ENCODE measurements around the gene KRTAP10-10.
"Not testable (repeated sequence)": the region's sequence is repeated elsewhere in the genome, so short reads cannot be mapped to it uniquely, and the experiment has no call there.

The KRTAP10-10 gene

DNA sequence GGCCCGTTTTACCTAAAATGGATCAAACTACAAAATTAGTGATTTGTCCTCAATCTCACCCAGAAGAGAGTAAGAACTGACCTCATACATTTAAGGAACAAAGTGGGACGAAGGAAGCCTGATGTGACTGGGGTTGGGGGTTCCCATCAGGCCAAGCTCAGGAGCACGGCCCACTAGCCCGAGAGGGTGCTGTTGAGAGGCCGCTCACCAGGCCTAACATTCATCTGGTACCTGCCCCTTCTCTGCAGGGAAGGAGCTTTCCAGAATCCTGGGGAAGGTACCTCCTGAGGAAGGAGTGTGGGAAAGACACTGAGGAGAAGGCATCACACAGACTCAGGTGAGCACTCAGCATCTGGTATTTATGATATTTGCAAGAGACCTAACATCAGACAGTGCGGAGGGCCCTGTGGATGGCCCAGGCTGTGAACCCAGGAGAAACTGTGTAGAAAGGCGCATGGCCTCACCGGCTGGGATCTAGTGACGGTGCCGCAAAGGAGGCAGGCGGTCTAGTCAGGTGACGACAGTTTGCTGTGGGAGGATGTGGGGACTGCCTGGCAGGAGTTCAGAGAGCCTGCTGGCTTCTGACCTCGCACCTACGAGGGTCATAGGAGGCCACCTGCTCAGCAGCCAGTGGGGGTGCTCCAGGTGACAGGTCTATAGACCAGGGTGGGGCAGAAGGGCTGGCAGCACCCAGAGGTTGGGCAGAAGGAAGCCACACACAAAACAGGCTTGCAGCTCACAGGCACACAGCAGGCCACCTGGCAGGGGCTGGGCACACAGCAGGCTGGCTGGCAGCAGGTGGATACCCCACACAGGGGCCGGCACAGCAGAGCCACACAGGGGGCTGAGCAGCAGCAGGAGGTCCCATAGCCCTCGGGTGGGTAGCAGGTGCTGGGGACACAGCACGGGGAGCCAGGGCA lies 16.8 kb downstream of the KRTAP10-10 start:
- DNase-seq = no peak

DNA sequence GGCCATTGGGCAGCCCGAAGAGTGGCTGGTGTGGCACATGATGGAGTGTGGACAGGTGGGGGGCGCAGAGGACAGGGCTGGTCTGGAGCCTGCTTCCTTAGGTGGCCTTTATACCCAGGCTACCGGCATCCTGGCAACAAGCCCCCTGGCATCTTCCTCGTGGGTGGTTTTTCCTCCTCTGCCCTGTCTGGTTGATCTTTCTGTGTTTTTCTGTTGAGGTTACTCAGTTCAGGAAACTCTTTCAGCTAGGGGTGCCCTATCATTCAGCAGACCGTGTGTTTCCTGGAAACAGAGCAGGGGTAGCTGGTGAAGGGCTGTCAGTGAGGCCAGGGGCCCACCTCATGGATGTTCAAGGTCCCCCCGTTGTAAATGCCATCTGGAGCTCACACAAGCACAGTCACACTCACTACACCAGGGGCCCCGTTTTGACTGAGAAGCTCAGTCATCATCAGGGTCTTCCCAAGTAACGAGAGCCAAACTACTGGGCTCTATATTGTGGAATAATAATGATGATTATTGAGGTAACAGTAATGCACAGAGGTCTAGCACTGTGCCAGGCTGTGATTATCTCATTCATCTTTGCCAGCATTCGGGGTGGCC lies 17.5 kb downstream of the KRTAP10-10 start, which contains the start of gene KRTAP12-4:
Gene KRTAP12-4 (minus strand): TSS at position 84 of the 600 bp plus-strand sequence. CDS start 45 bp downstream, at position 39.
- DNase-seq = no peak

DNA sequence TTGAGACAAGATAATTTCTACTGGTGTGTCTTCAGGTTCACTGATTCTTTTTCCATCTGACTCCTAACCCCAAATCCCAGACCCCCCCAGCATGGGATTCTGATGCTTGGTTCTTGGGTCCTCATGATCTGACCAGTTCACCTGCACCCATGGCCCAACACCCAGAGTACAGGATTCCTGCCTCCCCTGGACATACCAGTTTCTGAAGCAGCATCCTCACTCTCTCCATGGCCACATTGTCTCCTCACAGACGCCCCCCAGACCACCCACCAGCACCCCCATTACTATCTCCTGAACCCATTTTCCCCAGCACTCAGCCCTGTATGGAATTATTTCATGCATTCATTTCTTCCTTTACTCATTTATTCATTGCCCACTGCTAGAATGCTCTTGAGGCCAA lies 19.7 kb downstream of the KRTAP10-10 start:
- DNase-seq = no peak

DNA sequence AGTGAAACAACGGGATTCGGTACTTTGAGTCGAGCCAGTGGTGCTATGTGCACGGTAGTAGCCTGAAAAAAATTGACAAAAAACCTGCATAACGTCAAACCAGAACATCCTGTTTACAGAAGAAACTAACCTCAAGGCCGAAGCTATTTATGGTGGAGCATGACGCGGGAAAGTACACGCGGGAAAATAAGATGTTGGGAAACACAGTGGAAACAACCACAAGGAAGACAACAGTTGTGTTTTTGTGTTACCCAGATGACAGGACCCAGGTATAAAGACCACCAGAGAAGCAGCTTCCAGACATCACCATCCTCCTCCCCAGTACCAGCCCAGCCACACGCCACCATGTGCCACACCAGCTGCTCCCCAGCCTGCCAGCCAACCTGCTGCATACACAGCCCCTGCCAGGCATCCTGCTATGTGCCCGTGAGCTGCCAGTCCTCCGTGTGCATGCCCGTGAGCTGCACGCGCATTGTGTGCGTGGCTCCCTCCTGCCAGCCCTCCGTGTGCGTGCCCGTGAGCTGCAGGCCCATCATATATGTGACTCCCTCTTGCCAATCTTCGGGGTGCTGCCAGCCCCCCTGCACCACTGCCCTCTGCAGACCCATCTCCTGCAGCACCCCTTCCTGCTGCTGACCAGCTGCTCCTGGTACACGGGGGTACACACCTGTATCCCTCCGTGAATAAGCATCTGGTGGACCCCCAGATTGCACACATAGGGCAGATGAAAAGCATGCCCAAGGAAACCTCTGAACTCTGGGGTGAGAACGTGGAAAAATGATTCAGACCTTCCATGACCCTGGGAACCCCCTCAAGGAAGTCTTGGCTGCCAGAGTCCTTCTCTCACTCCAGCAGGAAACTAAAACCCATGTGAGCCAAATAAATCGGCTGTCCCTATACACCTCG lies 20.7 kb downstream of the KRTAP10-10 start, which contains the start of gene KRTAP12-3:
Gene KRTAP12-3 (plus strand): TSS at position 298 of the 906 bp plus-strand sequence. CDS start 48 bp downstream, at position 346.
- no peak for DNase-seq

DNA sequence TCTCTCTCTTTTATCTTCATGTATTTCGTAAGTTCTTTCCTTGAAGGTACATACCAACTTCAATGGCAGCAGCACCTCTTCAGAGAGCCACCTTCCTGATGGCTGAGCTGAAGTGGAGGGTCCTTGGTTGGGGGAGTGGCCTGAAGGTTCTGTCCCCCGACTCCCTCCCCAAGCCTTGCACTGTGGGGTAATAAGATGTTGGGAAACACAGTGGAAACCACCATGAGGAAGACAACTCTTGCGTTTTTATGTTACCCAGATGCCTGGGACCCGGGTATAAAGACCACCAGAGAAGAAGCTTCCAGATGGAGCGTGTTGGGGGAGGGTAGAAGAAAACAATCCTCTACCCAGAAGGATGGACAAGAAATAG lies 21.4 kb downstream of the KRTAP10-10 start:
- DNase-seq = no peak

DNA sequence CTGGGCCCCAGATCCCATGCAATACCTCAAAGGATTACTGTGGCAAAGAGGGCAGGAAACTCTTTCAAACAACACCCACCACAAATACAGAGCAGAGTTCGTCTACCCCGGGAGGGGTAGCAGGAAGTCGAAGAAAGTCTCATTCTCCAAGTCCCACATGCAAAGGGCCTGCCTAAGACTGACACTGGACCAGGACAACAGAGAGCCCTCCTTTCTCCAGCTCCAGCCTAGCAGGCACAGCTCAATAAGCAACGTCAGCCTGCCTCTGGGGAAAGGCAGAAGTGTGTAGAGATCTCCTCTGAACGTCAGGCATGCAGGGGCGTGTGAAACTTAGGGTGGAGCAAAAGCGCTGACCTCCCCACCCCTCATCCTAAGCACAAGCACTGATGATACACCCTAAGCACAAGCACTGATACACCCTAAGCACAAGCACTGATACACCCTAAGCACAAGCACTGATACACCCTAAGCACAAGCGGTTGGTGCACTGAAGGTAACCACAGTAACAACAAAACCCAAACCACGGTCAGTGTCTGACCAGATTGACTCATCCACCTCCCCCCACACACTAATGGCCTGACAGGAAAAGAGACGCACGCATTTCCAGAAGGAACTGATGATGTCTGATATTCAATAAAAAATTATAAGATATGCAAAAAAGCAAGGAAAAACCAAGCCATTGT lies 21.9 kb downstream of the KRTAP10-10 start:
- no peak for DNase-seq

DNA sequence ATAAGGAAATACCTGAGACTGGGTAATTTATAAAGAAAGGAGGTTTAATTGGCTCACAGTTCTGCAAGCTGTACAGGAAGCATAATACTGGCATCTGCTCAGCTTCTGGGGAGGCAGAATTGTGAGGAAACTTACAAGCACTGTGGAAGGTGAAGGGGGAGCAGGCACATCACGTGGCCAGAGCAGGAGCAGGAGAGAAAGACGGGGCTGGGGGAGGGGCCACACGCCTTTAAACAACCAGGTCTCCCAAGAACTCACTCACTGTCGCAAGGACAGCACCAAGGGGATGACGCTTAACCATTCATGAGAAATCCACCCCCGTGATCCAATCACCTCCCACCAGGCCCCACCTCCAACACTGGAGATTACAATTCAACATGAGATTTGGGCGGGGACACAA lies 24.4 kb downstream of the KRTAP10-10 start:
- not testable (repeated sequence) for DNase-seq

DNA sequence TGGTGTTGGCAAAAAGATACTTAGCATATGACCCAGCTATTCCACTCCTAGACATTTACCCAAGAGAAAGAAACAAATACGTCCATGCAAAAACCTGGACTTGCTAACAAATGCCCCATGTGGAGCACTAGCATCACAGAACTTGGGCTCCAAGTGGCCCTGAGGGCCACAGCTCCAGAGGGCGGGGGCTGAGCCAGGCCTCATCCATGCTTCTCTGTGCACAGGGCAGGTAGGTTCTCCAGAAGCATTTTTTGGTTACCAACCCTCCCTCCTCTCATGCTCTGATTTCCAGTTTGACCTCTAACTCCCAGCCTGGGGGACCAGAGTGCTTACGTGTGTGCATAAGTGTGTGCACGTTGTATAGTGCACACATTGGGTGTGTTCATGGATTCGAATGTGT lies 27.5 kb downstream of the KRTAP10-10 start:
- no peak for DNase-seq

DNA sequence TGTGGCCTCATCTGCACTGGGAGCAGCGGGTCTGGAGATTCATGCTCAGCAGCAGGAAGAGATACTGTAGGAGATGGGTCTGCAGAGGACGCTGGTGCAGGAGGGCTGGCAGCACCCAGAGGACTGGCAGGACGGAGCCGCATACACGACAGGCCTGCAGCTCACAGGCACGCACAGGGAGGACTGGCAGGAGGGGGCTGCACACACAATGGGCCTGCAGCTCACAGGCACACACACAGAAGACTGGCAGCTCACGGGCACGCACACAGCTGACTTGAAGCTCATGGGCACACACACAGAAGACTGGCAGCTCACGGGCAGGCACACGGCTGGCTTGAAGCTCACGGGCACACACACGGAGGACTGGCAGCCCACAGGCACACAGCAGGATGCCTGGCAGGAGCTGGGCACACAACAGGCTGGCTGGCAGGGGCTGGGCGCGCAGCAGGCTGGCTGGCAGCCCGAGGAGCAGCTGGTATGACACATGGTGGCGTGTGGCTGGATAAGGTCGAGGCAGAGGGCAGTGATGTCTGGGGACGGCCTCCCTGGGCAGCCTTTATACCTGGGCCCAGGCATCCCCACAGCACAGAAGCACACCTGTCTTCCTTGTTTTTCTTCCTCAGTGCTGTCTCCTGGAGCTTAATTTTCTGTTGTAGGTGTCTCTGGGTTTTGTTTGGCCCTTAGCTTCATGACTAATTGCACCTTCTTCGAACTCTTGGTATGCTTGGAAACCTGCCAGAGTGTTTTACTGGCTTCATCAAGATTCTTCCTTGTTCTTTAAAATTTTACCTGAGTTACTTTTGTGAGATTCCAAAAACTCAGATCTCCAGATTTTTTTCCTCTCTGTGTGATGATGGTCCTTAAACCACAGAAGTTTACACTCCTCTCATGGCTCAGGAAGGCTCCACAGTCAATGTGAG lies 29.5 kb downstream of the KRTAP10-10 start, which contains the start of gene KRTAP12-2:
Gene KRTAP12-2 (minus strand): TSS at position 527 of the 920 bp plus-strand sequence. CDS start 41 bp downstream, at position 486.
- DNase-seq = no peak

DNA sequence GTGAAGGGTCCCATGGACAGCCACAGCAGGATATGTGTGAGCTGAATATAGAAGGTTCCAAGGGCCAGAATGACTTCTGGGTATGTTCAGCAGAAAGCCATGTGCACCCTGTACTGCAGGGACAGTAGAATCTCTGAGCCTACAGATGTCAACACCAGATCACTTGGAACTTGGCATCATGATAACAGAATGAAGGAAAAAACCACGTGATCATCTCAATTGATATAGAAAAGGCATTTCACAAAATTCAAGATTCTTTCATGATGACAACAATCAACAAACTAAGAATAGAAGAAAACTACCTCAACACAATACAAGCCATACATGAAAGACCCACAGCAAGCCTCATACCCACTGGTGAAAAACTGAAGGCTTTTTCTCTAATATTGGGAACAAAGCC lies 30.5 kb downstream of the KRTAP10-10 start:
- DNase-seq = no peak

DNA sequence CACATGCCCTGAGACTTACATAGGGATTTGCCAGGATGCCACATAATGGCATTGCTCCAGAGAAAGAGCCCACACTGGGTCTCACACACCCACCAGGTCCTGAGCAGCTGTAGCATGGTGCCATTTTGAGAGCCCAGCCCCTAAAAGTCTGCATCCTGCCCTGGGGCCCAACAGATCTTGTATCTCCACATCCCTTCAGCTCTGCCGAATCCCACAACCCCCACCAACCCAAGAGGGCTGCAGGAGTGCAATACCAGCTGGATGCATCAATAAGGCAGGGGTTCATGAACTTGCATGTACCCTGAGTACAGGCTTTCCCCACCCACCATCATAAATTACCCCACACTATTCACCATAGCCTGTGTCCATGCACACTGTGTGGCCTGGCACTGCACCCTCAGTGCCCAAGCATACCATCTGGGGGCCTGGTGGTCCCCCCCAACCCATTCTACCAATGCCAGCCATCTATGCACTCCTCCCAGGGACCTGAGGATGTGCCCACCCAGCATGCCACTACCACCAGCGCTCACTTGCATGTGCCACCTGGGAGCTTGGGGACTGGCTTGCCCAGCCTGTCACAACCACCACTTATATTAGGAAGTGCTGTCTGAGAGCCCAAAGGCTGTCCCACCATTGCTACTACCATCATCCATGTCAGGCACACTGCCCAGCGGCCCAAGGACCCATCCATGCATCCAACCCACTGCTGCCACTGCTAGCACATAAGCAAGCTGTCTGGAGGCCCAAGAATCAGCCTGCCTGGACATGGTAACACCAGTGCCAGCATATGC lies 33.7 kb downstream of the KRTAP10-10 start:
- no peak for DNase-seq

DNA sequence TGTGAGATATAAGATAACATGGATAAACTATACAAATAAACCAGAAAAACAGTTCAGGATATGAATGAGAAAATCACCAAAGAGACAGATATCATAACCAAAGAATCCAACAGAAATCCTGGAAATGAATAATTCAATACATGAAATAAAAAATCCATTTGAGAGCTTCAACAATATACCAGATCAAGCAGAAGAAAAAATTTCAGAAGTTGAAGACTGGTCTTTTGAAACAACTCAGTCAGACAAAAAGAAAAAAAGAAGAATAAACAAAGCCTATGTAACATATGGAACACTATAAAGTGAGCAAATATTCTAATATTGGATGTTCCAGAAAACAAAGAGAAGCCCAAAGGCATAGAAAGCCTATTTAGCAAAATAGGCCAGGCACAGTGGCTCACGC lies 34.8 kb downstream of the KRTAP10-10 start:
- no peak for DNase-seq

DNA sequence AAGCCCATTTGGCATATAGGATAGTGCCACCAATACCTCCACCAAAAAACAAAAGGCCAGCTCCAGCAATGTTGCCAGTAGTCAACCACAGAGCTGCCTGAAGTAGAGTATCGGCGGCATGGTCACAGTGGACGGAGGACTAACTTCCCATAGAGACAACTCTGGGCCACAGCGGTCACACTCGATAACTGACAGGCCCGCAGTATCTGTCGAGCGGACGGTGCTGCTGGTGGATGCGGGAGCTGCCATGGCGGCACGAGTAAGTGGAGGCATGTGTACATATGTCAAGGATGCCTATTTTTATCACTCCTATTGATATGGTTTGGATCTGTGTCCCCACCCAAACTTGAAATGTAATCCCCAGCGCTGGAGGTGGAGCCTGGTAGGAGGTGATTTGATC lies 40.7 kb downstream of the KRTAP10-10 start:
- no peak for DNase-seq

DNA sequence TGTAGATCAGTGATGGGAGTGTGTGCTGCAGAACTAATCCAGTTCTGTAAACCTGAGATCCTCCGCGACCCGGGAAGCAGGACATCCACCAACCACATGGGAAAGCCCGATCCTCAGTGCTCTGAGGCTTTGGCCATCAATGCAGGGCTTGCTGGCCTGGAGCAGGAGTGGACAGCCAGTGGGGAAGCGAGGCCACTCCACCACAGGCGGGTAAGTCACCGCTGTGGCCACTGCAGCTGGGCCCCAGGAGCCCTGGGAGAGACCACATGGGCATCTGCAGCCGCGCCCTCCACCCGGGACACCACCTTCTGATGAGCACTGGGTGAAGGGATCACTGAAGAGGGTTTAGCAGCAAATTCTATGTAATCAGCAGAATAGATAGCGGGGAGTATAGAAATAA lies 44.0 kb downstream of the KRTAP10-10 start:
- DNase-seq = no peak

DNA sequence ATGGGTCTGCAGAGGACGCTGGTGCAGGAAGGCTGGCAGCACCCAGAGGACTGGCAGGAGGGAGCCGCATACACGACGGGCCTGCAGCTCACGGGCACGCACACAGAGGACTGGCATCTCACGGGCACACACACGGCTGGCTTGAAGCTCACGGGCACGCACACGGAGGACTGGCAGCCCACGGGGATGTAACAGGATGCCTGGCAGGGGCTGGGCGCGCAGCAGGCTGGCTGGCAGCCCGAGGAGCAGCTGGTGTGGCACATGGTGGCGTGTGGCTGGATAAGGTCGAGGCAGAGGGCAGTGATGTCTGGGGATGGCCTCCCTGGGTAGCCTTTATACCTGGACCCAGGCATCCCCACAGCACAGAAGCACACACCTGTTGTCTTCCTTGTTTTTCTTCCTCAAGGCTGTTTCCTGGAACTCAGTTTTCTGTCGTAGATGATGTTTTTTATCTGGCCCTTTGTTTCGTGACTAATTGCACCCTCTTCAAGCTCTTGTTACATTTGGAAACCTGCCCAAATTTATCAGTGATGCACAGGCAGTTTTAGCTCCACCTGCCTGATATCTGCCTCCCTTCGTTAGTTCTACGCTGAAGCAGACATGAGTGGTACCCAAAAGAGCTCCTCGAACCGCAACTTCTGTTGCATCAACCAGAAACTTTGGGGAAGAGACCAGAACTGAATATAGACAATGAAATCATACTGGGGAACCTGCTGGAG lies 44.9 kb downstream of the KRTAP10-10 start, which contains the start of gene KRTAP12-1:
Gene KRTAP12-1 (minus strand): TSS at position 303 of the 719 bp plus-strand sequence. CDS start 40 bp downstream, at position 263.
- peak; percentile 93 for DNase-seq

DNA sequence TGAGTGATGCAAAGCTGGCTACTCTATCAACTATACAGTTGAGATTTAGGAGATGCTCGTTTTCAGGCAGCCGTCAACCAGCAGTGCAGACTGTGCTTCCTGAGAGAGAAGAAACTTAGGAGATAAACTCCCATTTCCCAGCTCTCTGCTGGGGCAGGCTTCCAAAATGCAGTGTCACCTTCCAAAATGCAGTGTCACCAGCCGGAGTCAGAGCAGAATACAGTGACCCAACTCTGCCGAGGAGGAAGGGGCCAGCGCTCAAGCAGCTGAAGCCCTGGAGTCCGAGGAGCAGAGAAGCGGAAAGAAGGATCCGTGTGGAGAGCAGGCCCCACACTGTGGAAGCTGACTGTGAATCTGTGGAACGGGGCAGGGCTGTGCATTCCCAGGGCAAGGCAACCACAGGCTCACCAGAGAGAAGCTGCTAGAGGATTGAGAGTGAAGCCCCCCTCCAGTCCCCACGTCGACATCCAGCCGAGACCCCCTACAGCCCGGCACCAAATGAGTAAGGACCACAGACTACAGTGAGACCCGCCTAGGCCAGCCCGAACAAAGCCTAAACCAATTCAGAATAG lies 45.5 kb downstream of the KRTAP10-10 start:
- no peak for DNase-seq

DNA sequence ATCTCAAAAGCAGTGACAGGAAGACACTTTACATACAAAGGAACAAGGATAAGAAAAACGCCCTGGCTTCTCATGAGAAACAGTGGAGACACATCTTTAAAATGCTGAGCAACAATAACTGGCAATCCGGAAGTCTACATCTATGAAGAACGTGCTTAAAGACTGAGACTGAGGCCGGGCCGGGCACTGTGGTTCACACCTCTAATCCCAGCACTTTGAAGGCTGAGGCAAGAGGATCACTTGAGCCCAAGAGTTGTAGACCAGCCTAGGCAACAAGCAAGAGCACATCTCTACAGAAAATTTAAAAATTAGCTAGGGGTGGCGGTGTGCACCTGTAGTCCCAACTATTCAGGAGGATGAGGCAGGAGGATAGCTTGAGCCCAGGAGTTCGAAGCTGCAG lies 46.9 kb downstream of the KRTAP10-10 start:
- DNase-seq = no peak

DNA sequence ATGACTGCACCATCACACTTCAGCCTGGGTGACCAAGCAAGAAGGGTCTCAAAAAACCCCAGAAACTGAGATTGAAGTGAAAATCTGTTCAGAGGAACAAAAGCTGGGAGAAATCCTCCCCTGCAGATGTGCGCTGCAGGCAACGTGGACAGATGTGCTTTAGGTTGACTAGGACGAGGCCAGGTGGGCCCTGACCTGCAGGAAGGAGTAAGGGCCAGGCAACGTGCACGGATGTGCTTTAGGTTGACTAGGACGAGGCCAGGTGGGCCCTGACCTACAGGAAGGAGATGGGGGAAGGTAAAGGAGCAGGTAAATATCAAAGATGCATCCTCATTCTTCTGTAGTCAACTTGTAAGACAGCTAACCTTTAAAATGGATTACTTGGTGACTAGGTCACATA lies 47.3 kb downstream of the KRTAP10-10 start:
- no peak for DNase-seq

DNA sequence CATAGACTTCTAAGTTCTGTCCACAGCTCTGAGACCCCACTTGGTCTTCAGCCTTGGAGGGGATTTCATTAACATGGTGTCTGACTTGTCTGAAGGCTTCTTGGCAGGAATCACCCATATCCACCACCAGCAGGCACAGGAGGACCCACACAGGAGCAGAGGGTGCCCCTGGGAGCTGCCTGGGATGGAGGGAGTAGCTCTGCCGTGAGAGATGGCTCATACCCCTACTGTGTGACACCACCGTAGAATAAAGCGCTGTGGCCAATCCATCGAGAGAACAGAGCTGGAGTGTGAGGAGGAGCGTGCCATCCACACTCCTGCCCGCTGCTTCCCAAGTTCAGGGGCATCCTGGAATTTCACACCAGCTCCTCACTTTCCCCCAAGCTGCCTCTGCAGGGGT lies 47.9 kb downstream of the KRTAP10-10 start:
- not testable (repeated sequence) for DNase-seq

Measured in NCI-H2171 (cell line).